Activated CD4-positive, alpha-beta T cell treated with anti-CD3 and anti-CD28 coated beads, Interleukin-2, amount 10 ng/mL, durations not matched to agents 7 days and 5 days (primary cell): ENCODE data around the gene KCNJ10. TPM values are rescaled to one million over a fixed set of nuclear protein-coding genes. Genes with fewer than 3 reads are reported as not detected.
"Not testable (repeated sequence)": the region's sequence is repeated elsewhere in the genome, so short reads cannot be mapped to it uniquely, and the experiment has no call there.

ENCODE experiments used
- CTCF ChIA-PET: fragments of 350-600 bp; sonication (Branson Sonifier 250); formaldehyde crosslinking; loops from one replicate; lab custom pipeline; 2021; ENCODE audit warnings: antibody characterized with exemption; lab: Charles Lee
- POLR2A ChIA-PET: fragments of 350-600 bp; sonication (Branson Sonifier 250); formaldehyde crosslinking; loops from one replicate; lab custom pipeline; 2021; ENCODE audit warnings: antibody characterized with exemption; lab: Charles Lee
- DNase-seq: peaks from one replicate; pipeline ENCODE4 v3.0.0-alpha.2; 2020
- H3K27ac Mint-ChIP-seq: one replicate; pipeline ENCODE4 v1.8.0; 2021; ENCODE audit warnings: mild to moderate bottlenecking, moderate library complexity, mixed read lengths
- H3K27me3 Mint-ChIP-seq: one replicate; pipeline ENCODE4 v1.8.0; 2021; ENCODE audit warnings: mixed read lengths
- H3K36me3 Mint-ChIP-seq: one replicate; pipeline ENCODE4 v1.8.0; 2021; ENCODE audit warnings: low read depth, mixed read lengths
- H3K4me1 Mint-ChIP-seq: one replicate; pipeline ENCODE4 v1.8.0; 2021; ENCODE audit warnings: mixed read lengths
- H3K4me3 Mint-ChIP-seq: one replicate; pipeline ENCODE4 v1.8.0; 2021; ENCODE audit warnings: mild to moderate bottlenecking, moderate library complexity, mixed read lengths
- H3K9me3 Mint-ChIP-seq: one replicate; pipeline ENCODE4 v1.8.0; 2021; ENCODE audit warnings: mixed read lengths
- total RNA-seq, 2 experiments: library from RNA; stranded (reverse); gene quantifications; one replicate each; pipeline ENCODE4 v1.2.3, GENCODE V29; 2021

KCNJ10 gene
- total RNA-seq, 2 experiments from 2014 or later, result not detected

DNA sequence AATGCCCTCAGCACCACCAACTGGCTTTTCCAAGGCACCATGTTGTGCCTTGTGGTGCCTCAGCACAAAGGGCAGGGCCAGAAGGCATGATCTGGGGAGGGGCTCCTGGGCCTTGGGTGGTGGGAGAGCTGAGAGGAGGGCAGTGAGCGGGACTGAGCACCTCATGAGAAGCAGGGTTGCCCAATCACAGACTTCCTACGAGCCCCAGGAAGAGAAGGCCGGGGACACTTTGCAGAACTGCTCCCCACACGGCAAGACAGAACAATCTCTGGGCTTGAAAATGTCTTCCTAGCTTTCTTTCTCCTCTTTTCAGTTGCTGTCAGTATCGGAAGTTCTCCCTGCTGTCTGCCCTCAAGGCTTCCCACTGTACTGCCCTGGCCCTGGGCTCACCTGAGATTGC lies 6.8 kb downstream of the KCNJ10 start:
- H3K4me1 Mint-ChIP-seq, result no peaks in the 10 kb centered on the region
- H3K9me3 Mint-ChIP-seq, result no peaks in the 10 kb centered on the region
- CTCF ChIA-PET, result interaction anchor here (0.7 to 3.0 kb wide), 9 partner anchors 10 to 188 kb away, joined by 3 to 14 read pairs (median 3); no protein-coding TSS in a partner anchor
- no peaks in the 10 kb centered on the region for H3K36me3 Mint-ChIP-seq
- H3K27me3 Mint-ChIP-seq, result peaks cover 23% of the 10 kb centered on the region
- no peak for DNase-seq
- POLR2A ChIA-PET, result no interaction called here
- H3K27ac Mint-ChIP-seq, result no peak overlapping the region
- no peak overlapping the region for H3K4me3 Mint-ChIP-seq

- no peak for DNase-seq
- ChIA-PET CTCF (interaction anchor here (1.5 to 3.0 kb wide), 2 partner anchors 16 kb away, joined by 5 to 14 read pairs; no protein-coding TSS in a partner anchor), POLR2A (no interaction called here)
- H3K36me3 Mint-ChIP-seq, result no peaks in the 10 kb centered on the region
- no peaks in the 10 kb centered on the region for H3K9me3 Mint-ChIP-seq
- peaks cover 24% of the 10 kb centered on the region for H3K27me3 Mint-ChIP-seq
- H3K4me3 Mint-ChIP-seq, result no peak overlapping the region
- no peaks in the 10 kb centered on the region for H3K4me1 Mint-ChIP-seq
- no peak overlapping the region for H3K27ac Mint-ChIP-seq
These were observed 7.8 kb downstream of the KCNJ10 start for GRCh38 chr1:160062230-160062532.

- Mint-ChIP-seq H3K4me1 (no peaks in the 10 kb centered on the region), H3K36me3 (no peaks in the 10 kb centered on the region), H3K27me3 (peaks cover 24% of the 10 kb centered on the region), H3K27ac (no peak overlapping the region), H3K9me3 (no peaks in the 10 kb centered on the region), H3K4me3 (no peak overlapping the region)
- POLR2A ChIA-PET, result no interaction called here
- DNase-seq, result no peak
- CTCF ChIA-PET, result interaction anchor here (1.2 to 1.5 kb wide), 2 partner anchors 15 to 17 kb away, joined by 3 to 5 read pairs; no protein-coding TSS in a partner anchor
These were observed 8.4 kb downstream of the KCNJ10 start for GRCh38 chr1:160061369-160062229.

GRCh38 chr1:160058087-160058486 lies 11.9 kb downstream of the KCNJ10 start:
- Mint-ChIP-seq H3K4me3 (no peak overlapping the region), H3K27ac (no peak overlapping the region), H3K27me3 (peaks cover 29% of the 10 kb centered on the region), H3K4me1 (no peaks in the 10 kb centered on the region), H3K36me3 (no peaks in the 10 kb centered on the region), H3K9me3 (no peaks in the 10 kb centered on the region)
- DNase-seq, result no peak
- CTCF ChIA-PET, result interaction anchor here (1.2 to 4.6 kb wide), 3 partner anchors 9 to 12 kb away, joined by 3 to 22 read pairs (median 4); no protein-coding TSS in a partner anchor
- POLR2A ChIA-PET, result interaction anchor here (0.9 kb wide), 1 partner anchor 86 kb away, joined by 4 read pairs; no protein-coding TSS in a partner anchor

DNA sequence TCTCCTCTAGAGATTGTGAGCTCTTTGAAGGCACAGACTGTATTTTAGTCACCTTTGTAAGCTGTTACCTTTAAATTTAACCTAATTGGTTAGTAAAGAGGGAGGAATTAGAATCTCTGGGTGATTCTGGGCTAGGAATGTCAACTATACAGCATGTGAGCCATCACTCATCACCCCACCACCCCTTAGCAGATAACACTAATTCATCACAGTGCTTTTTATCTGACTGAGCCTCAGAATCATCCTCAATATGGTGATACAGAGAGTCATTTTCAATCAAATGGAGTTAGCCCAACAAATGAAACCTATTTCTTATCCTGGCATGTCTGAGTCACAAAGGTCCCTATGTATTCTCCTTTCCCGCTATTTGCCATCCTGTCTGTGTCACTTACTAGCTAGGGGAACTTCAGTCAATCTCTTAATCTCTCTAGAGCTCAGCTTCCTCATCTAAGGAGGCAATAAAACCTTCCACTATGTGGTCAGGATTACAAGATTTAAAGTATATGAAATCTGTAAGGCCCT lies 13.3 kb downstream of the KCNJ10 start:
- Mint-ChIP-seq H3K9me3 (no peaks in the 10 kb centered on the region), H3K27ac (no peak overlapping the region), H3K4me3 (no peak overlapping the region), H3K27me3 (peaks cover 38% of the 10 kb centered on the region), H3K36me3 (no peaks in the 10 kb centered on the region), H3K4me1 (no peaks in the 10 kb centered on the region)
- no peak for DNase-seq
- CTCF ChIA-PET, result interaction anchor here (0.6 to 4.6 kb wide), 3 partner anchors 11 to 308 kb away, joined by 3 to 22 read pairs (median 4); no protein-coding TSS in a partner anchor
- POLR2A ChIA-PET, result no interaction called here

GRCh38 chr1:160053548-160054365 lies 16.2 kb downstream of the KCNJ10 start:
- Mint-ChIP-seq H3K4me3 (no peak overlapping the region), H3K9me3 (no peaks in the 10 kb centered on the region), H3K27ac (no peak overlapping the region), H3K27me3 (peaks cover 44% of the 10 kb centered on the region), H3K36me3 (no peaks in the 10 kb centered on the region), H3K4me1 (no peaks in the 10 kb centered on the region)
- CTCF ChIA-PET, result interaction anchor here (0.7 to 4.6 kb wide), 5 partner anchors 8 to 46 kb away, joined by 3 to 22 read pairs (median 5); no protein-coding TSS in a partner anchor
- no peak for DNase-seq
- POLR2A ChIA-PET, result no interaction called here

GRCh38 chr1:160052936-160053335 lies 17.0 kb downstream of the KCNJ10 start:
- Mint-ChIP-seq H3K4me3 (no peak overlapping the region), H3K27ac (no peak overlapping the region), H3K27me3 (peaks cover 45% of the 10 kb centered on the region), H3K36me3 (no peaks in the 10 kb centered on the region), H3K4me1 (no peaks in the 10 kb centered on the region), H3K9me3 (no peaks in the 10 kb centered on the region)
- DNase-seq, result no peak
- POLR2A ChIA-PET, result no interaction called here
- CTCF ChIA-PET, result interaction anchor here (1.2 to 4.6 kb wide), 3 partner anchors 22 to 33 kb away, joined by 3 to 20 read pairs (median 6); no protein-coding TSS in a partner anchor

DNA sequence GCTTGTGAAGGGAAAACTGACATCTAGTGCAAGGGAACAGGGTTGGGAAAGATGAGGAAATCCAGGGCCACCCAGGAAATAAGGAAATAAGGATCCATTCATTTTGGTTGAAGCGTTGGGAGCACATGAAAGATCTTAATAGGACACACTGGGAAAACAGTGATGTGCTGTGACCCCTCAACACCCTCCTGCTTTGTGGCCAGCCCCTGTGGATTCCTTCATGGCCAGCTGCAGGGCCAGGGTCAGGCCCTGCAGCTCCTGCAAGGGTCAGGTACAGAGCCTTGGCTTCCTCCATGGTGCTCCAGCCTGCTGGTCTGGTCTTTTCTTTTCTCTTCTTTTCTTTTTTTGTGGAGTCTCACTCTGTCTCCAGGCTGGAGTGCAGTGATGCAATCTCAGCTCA lies 19.3 kb downstream of the KCNJ10 start:
- Mint-ChIP-seq H3K4me1 (peaks cover 13% of the 10 kb centered on the region), H3K36me3 (no peaks in the 10 kb centered on the region), H3K27me3 (peaks cover 29% of the 10 kb centered on the region), H3K9me3 (no peaks in the 10 kb centered on the region), H3K4me3 (no peak overlapping the region), H3K27ac (no peak overlapping the region)
- no peak for DNase-seq
- POLR2A ChIA-PET, result no interaction called here
- CTCF ChIA-PET, result interaction anchor here (0.7 to 1.2 kb wide), 3 partner anchors 9 to 41 kb away, joined by 3 to 4 read pairs (median 3); no protein-coding TSS in a partner anchor

- DNase-seq, H3K9me3 Mint-ChIP-seq, H3K4me3 Mint-ChIP-seq, H3K36me3 Mint-ChIP-seq, H3K27ac Mint-ChIP-seq, POLR2A ChIA-PET: not testable (repeated sequence)
- CTCF ChIA-PET, result interaction anchor here (0.7 to 1.0 kb wide), 2 partner anchors 17 to 41 kb away, joined by 3 read pairs; no protein-coding TSS in a partner anchor
- Mint-ChIP-seq H3K27me3 (peaks cover 32% of the 10 kb centered on the region), H3K4me1 (peaks cover 13% of the 10 kb centered on the region)
These were observed 19.8 kb downstream of the KCNJ10 start for GRCh38 chr1:160050182-160050581.

GRCh38 chr1:160049101-160049500 lies 20.9 kb downstream of the KCNJ10 start:
- no peak overlapping the region for H3K4me3 Mint-ChIP-seq
- ChIA-PET POLR2A (no interaction called here), CTCF (interaction anchor here (0.7 to 1.3 kb wide), 2 partner anchors 18 to 25 kb away, joined by 3 to 4 read pairs; no protein-coding TSS in a partner anchor)
- no peak for DNase-seq
- H3K36me3 Mint-ChIP-seq, result no peaks in the 10 kb centered on the region
- H3K4me1 Mint-ChIP-seq, result peaks cover 13% of the 10 kb centered on the region
- peaks cover 40% of the 10 kb centered on the region for H3K27me3 Mint-ChIP-seq
- no peak overlapping the region for H3K27ac Mint-ChIP-seq
- H3K9me3 Mint-ChIP-seq, result no peaks in the 10 kb centered on the region

DNA sequence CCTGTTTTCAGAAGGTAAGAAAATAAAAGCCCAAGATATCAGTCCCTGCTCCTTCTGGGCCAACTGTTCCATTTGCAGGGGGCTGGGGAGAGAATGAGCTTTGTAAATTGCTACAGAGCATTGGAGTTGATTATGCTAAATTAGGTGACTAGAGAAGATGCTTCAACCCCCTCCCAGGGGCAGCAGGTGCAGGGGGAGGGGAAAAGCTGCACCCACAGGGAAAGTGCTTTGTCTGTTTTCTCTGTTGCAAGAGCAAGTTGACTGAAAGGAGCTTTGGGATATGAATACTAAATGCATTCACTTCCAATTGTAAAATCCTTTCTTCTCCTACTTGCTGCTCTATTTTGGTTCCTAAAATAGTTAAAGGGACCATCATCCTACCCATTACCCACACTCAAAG lies 21.6 kb downstream of the KCNJ10 start:
- no peaks in the 10 kb centered on the region for H3K9me3 Mint-ChIP-seq
- H3K4me3 Mint-ChIP-seq, result no peak overlapping the region
- no peaks in the 10 kb centered on the region for H3K36me3 Mint-ChIP-seq
- DNase-seq, result no peak
- H3K27ac Mint-ChIP-seq, result no peak overlapping the region
- ChIA-PET CTCF (interaction anchor here (0.7 to 1.3 kb wide), 2 partner anchors 18 to 26 kb away, joined by 3 to 4 read pairs; no protein-coding TSS in a partner anchor), POLR2A (no interaction called here)
- peaks cover 39% of the 10 kb centered on the region for H3K27me3 Mint-ChIP-seq
- H3K4me1 Mint-ChIP-seq, result peaks cover 13% of the 10 kb centered on the region
